ENCODE measurements around the gene STK40.

STK40 gene

DNA sequence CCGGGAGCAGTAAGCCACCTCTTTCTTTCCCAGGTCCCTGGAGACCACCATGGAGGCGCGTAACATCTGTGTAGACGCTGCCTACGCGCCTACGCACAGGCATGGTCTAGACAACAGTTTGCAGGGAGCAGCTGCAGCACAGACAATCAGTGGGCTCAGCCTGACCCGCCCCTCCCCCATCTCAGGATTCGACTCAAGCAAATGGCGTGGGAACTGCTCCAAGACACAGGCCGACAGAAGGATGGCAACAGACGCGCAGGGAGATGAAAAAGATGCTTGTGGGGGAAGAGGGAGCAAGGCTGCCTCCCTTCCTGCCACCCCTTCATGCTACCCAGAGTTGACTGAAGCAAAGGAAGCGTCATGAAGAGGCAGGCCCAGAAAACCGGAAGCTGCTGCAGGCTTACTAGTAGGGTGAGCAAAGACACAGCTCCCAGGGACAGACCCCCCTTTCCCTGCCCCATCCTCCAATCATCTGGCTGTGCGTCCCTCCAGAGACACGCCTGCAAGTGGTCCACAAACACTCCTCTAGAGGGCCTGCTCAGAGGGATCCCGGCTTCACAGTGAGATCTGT, 19.5 kb downstream of the STK40 start:
- Histone ChIP-seq H3K4ac (ENCODE audit: low read depth, low read length) (peak overlapping the region; percentile 10), H3K79me2 (ENCODE audit: control insufficient read depth, insufficient read depth, low read length, poor library complexity) (no peaks in the 10 kb centered on the region), H3K27ac (ENCODE audit: low read depth, low read length) (no peak overlapping the region), H3K9me3 (ENCODE audit: insufficient read depth, low read depth, low read length) (no peaks in the 10 kb centered on the region), H3K36me3 (ENCODE audit: control insufficient read depth in 1 of 2, insufficient read depth in 2 of 2, low read length in 2 of 2) (peaks cover 26 to 32% of the 10 kb centered on the region in 2 experiments), H3K27me3 (ENCODE audit: insufficient read depth, low read length) (no peaks in the 10 kb centered on the region), H3K4me2 (ENCODE audit: low read length) (no peak overlapping the region), H2AFZ (ENCODE audit: insufficient read depth, low read length, poor library complexity) (no peak overlapping the region), H3K14ac (ENCODE audit: low read length) (no peak overlapping the region), H2BK12ac (ENCODE audit: low read length) (no peak overlapping the region), H3K9ac (ENCODE audit: low read length) (no peak overlapping the region), H4K8ac (ENCODE audit: low read depth, low read length) (no peak overlapping the region), H3K79me1 (ENCODE audit: low read length) (no peaks in the 10 kb centered on the region), H4K91ac (ENCODE audit: low read depth, low read length) (no peak overlapping the region), H4K12ac (ENCODE audit: low read depth, low read length) (no peak overlapping the region), H2BK120ac (ENCODE audit: insufficient read depth, low read length, poor library complexity) (no peak overlapping the region), H2BK5ac (ENCODE audit: low read depth, low read length, poor library complexity) (no peak overlapping the region), H2AK5ac (ENCODE audit: low read length) (no peak overlapping the region), H3K18ac (ENCODE audit: low read length) (peak overlapping the region; percentile 22), H3K23ac (ENCODE audit: low read length) (no peak overlapping the region), H3K4me3 (ENCODE audit: low read depth, low read length) (no peak overlapping the region), H3K4me1 (ENCODE audit: control insufficient read depth in 1 of 2, insufficient read depth in 2 of 2, low read length in 2 of 2) (no peaks in the 10 kb centered on the region)
- DNase-seq, result peak in 1 of 2 donors; percentile 12
- WGBS (ENCODE audit: extremely low coverage, insufficient coverage, insufficient read length), result no CpG with 5 or more reads among the region's 18 CpGs

DNA sequence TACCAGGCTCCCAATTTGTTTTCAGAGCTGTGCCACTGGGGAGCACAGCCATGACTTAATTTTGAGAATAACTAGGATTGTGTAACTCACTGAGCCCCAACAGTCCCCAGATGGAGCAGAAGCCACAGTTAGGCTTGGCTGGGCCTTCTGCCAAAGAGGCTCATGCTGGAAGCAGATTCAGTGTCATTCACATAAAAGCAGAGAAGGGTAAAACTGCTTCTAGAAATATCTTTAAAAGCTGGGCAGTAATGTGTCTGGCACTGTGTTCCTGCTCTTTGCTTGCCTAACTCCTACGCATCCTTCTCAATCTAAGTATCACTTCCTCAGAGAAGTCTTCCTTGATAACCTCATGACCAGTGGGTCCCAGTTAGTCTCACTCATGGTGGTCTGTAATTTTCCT, 20.3 kb downstream of the STK40 start:
- no peak overlapping the region for H3K4me2 ChIP-seq (ENCODE audit: low read length)
- no peak overlapping the region for H3K18ac ChIP-seq (ENCODE audit: low read length)
- no peak for DNase-seq
- H3K4me1 ChIP-seq (ENCODE audit: control insufficient read depth in 1 of 2, insufficient read depth in 2 of 2, low read length in 2 of 2), result no peaks in the 10 kb centered on the region
- H2AFZ ChIP-seq (ENCODE audit: insufficient read depth, low read length, poor library complexity), result no peak overlapping the region
- no peak overlapping the region for H3K27ac ChIP-seq (ENCODE audit: low read depth, low read length)
- no peaks in the 10 kb centered on the region for H3K79me2 ChIP-seq (ENCODE audit: control insufficient read depth, insufficient read depth, low read length, poor library complexity)
- no peak overlapping the region for H3K23ac ChIP-seq (ENCODE audit: low read length)
- no peaks in the 10 kb centered on the region for H3K27me3 ChIP-seq (ENCODE audit: insufficient read depth, low read length)
- H3K9me3 ChIP-seq (ENCODE audit: insufficient read depth, low read depth, low read length), result no peaks in the 10 kb centered on the region
- H2BK120ac ChIP-seq (ENCODE audit: insufficient read depth, low read length, poor library complexity), result no peak overlapping the region
- no peak overlapping the region for H3K14ac ChIP-seq (ENCODE audit: low read length)
- no peaks in the 10 kb centered on the region for H3K79me1 ChIP-seq (ENCODE audit: low read length)
- H3K9ac ChIP-seq (ENCODE audit: low read length), result no peak overlapping the region
- no peak overlapping the region for H4K91ac ChIP-seq (ENCODE audit: low read depth, low read length)
- H4K8ac ChIP-seq (ENCODE audit: low read depth, low read length), result no peak overlapping the region
- no peak overlapping the region for H3K4me3 ChIP-seq (ENCODE audit: low read depth, low read length)
- no peak overlapping the region for H2BK5ac ChIP-seq (ENCODE audit: low read depth, low read length, poor library complexity)
- no peak overlapping the region for H2BK12ac ChIP-seq (ENCODE audit: low read length)
- no peak overlapping the region for H4K12ac ChIP-seq (ENCODE audit: low read depth, low read length)
- no CpG with 5 or more reads among the region's 1 CpG for WGBS (ENCODE audit: extremely low coverage, insufficient coverage, insufficient read length)
- no peak overlapping the region for H2AK5ac ChIP-seq (ENCODE audit: low read length)
- peaks cover 32 to 38% of the 10 kb centered on the region in 2 experiments for H3K36me3 ChIP-seq (ENCODE audit: control insufficient read depth in 1 of 2, insufficient read depth in 2 of 2, low read length in 2 of 2)
- H3K4ac ChIP-seq (ENCODE audit: low read depth, low read length), result no peak overlapping the region

DNA sequence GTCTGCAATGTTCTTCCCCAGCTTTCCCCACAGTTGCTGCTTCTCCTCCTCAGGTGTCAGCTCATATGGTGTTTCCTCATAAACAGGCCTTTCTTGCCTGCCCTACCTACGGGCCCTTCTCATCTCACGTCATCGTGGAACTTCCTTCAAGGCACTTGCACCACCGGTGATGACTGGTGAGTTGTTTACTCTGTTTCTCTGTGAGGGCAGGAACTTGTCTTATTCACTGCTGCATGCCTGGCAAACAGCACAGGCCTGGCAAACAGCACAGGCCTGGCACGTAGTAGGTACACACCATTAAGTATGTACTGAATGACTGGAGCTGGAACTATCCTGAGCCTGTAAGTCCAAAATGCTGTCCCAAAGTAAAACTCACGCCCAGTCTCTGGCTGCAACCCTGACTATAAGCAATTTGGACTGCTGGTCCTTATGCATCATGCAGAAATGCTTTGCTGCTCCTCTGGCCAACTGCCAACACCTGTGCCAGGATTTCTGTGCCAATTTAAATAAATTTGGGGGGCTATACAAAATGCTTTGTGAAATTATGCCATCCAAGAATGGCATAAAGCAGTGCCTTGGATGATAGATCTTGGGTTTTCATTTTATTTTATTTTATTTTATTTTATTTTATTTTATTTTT, 25.7 kb downstream of the STK40 start:
- no peak overlapping the region for H4K12ac ChIP-seq (ENCODE audit: low read depth, low read length)
- no peak overlapping the region for H2AFZ ChIP-seq (ENCODE audit: insufficient read depth, low read length, poor library complexity)
- no peak overlapping the region for H2BK12ac ChIP-seq (ENCODE audit: low read length)
- peak in 1 of 2 donors; percentile 16 for DNase-seq
- H3K36me3 ChIP-seq (ENCODE audit: control insufficient read depth in 1 of 2, insufficient read depth in 2 of 2, low read length in 2 of 2), result peaks cover 37 to 60% of the 10 kb centered on the region in 2 experiments
- no peaks in the 10 kb centered on the region for H3K9me3 ChIP-seq (ENCODE audit: insufficient read depth, low read depth, low read length)
- no peak overlapping the region for H3K18ac ChIP-seq (ENCODE audit: low read length)
- H4K91ac ChIP-seq (ENCODE audit: low read depth, low read length), result no peak overlapping the region
- H3K9ac ChIP-seq (ENCODE audit: low read length), result no peak overlapping the region
- no peak overlapping the region for H3K27ac ChIP-seq (ENCODE audit: low read depth, low read length)
- no peaks in the 10 kb centered on the region for H3K79me1 ChIP-seq (ENCODE audit: low read length)
- no peak overlapping the region for H2BK5ac ChIP-seq (ENCODE audit: low read depth, low read length, poor library complexity)
- no peak overlapping the region for H2AK5ac ChIP-seq (ENCODE audit: low read length)
- no peak overlapping the region for H3K4me2 ChIP-seq (ENCODE audit: low read length)
- no peaks in the 10 kb centered on the region for H3K4me1 ChIP-seq (ENCODE audit: control insufficient read depth in 1 of 2, insufficient read depth in 2 of 2, low read length in 2 of 2)
- no CpG with 5 or more reads among the region's 6 CpGs for WGBS (ENCODE audit: extremely low coverage, insufficient coverage, insufficient read length)
- no peak overlapping the region for H3K23ac ChIP-seq (ENCODE audit: low read length)
- no peaks in the 10 kb centered on the region for H3K79me2 ChIP-seq (ENCODE audit: control insufficient read depth, insufficient read depth, low read length, poor library complexity)
- H4K8ac ChIP-seq (ENCODE audit: low read depth, low read length), result no peak overlapping the region
- no peak overlapping the region for H3K4ac ChIP-seq (ENCODE audit: low read depth, low read length)
- no peak overlapping the region for H3K14ac ChIP-seq (ENCODE audit: low read length)
- H2BK120ac ChIP-seq (ENCODE audit: insufficient read depth, low read length, poor library complexity), result no peak overlapping the region
- H3K4me3 ChIP-seq (ENCODE audit: low read depth, low read length), result no peak overlapping the region
- no peaks in the 10 kb centered on the region for H3K27me3 ChIP-seq (ENCODE audit: insufficient read depth, low read length)

DNA sequence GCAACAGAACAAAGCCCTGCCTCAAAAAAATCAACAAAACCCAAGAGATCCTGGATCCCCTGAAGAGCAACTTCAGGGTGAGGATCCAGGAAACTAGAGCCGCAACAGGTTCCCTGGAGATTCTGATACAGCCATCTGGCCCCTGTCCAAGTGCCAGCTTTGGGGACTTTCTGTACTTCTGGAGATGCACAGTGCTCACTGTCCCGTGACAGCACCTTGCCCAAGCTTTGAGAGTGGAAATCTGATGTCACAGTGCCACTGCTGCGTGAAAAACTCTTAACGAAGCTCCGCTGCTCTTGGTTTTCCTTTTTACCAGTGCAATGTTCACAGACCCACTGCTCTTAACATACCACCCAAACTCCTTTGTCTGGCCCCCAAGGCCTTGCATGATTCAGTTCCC, 26.3 kb downstream of the STK40 start:
- Histone ChIP-seq H3K14ac (ENCODE audit: low read length) (no peak overlapping the region), H3K9ac (ENCODE audit: low read length) (no peak overlapping the region), H3K36me3 (ENCODE audit: control insufficient read depth in 1 of 2, insufficient read depth in 2 of 2, low read length in 2 of 2) (peaks cover 43 to 66% of the 10 kb centered on the region in 2 experiments), H4K91ac (ENCODE audit: low read depth, low read length) (no peak overlapping the region), H3K27ac (ENCODE audit: low read depth, low read length) (no peak overlapping the region), H3K4me1 (ENCODE audit: control insufficient read depth in 1 of 2, insufficient read depth in 2 of 2, low read length in 2 of 2) (peaks cover 0 to 3% of the 10 kb centered on the region in 2 experiments), H3K4me2 (ENCODE audit: low read length) (no peak overlapping the region), H3K23ac (ENCODE audit: low read length) (no peak overlapping the region), H3K4me3 (ENCODE audit: low read depth, low read length) (no peak overlapping the region), H2AK5ac (ENCODE audit: low read length) (no peak overlapping the region), H3K79me2 (ENCODE audit: control insufficient read depth, insufficient read depth, low read length, poor library complexity) (no peaks in the 10 kb centered on the region), H4K12ac (ENCODE audit: low read depth, low read length) (no peak overlapping the region), H3K18ac (ENCODE audit: low read length) (no peak overlapping the region), H4K8ac (ENCODE audit: low read depth, low read length) (no peak overlapping the region), H3K27me3 (ENCODE audit: insufficient read depth, low read length) (no peaks in the 10 kb centered on the region), H2BK5ac (ENCODE audit: low read depth, low read length, poor library complexity) (no peak overlapping the region), H3K9me3 (ENCODE audit: insufficient read depth, low read depth, low read length) (no peaks in the 10 kb centered on the region), H3K79me1 (ENCODE audit: low read length) (no peaks in the 10 kb centered on the region), H2AFZ (ENCODE audit: insufficient read depth, low read length, poor library complexity) (no peak overlapping the region), H3K4ac (ENCODE audit: low read depth, low read length) (no peak overlapping the region), H2BK120ac (ENCODE audit: insufficient read depth, low read length, poor library complexity) (no peak overlapping the region), H2BK12ac (ENCODE audit: low read length) (no peak overlapping the region)
- no CpG with 5 or more reads among the region's 5 CpGs for WGBS (ENCODE audit: extremely low coverage, insufficient coverage, insufficient read length)
- DNase-seq, result no peak

Measured in trophoblast cell (in vitro differentiated cells and primary cell).